DMS 273 (cell line): ENCODE data around the gene MCIDAS.

Source experiments
- DNase-seq: peaks from one replicate; lab custom pipeline; 2025; ENCODE audit not compliant: unreplicated experiment; lab: John Stamatoyannopoulos, UW

The MCIDAS gene

GRCh38 chr5:55171471-55171870 is 55.6 kb downstream of the MCIDAS start:
- DNase-seq = no peak
